Sigmoid colon (tissue), 4 donors: Measurements from ENCODE around the gene XAF1.

Experiments
- POLR2A ChIP-seq, 2 donors: fragments of 450-650 bp; IDR thresholded peaks; one replicate each; pipeline ENCODE4 v1.6.1; 2016; ENCODE audit warnings: antibody characterized with exemption in 2 of 2, mild to moderate bottlenecking in 2 of 2, moderate library complexity in 2 of 2
- POLR2AphosphoS5 ChIP-seq, 4 donors: sonication (generic); formaldehyde crosslinking; IDR thresholded peaks; one replicate each; pipeline ENCODE4 v1.6.1; 2017; ENCODE audit warnings: antibody characterized with exemption in 4 of 4
- TF ChIP-seq, protein P1 (sequence below), 4 experiments: fragments of 450-650 bp in 3 of 4; fragments of 200-600 bp in 1 of 4; IDR thresholded peaks; one replicate each; pipeline ENCODE4 v1.5.1; 2016 to 2019; ENCODE audit warnings: antibody characterized with exemption in 4 of 4, mild to moderate bottlenecking in 3 of 4, moderate library complexity in 2 of 4

DNA sequence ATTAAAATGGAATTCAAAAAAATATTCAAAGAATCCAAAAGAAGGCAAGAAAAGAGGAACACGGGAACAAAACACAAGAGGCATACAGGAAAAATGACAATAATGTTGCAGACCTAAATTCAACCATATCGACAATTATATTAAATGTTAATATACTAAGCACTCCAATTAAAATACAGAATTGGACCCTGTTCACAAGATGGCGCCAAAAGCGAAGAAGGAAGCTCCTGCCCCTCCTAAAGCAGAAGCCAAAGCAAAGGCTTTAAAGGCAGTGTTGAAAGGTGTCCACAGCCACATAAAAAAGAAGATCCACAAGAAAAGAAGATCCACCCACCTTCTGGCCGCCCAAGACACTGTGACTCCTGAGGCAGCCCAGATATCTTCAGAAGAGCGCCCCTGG lies 6.3 kb upstream of the XAF1 start:
- TF ChIP-seq, protein P1, sequence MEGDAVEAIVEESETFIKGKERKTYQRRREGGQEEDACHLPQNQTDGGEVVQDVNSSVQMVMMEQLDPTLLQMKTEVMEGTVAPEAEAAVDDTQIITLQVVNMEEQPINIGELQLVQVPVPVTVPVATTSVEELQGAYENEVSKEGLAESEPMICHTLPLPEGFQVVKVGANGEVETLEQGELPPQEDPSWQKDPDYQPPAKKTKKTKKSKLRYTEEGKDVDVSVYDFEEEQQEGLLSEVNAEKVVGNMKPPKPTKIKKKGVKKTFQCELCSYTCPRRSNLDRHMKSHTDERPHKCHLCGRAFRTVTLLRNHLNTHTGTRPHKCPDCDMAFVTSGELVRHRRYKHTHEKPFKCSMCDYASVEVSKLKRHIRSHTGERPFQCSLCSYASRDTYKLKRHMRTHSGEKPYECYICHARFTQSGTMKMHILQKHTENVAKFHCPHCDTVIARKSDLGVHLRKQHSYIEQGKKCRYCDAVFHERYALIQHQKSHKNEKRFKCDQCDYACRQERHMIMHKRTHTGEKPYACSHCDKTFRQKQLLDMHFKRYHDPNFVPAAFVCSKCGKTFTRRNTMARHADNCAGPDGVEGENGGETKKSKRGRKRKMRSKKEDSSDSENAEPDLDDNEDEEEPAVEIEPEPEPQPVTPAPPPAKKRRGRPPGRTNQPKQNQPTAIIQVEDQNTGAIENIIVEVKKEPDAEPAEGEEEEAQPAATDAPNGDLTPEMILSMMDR (IDR thresholded peaks at IDR 0.05) = no peak
- TF ChIP-seq POLR2A (IDR thresholded peaks at IDR 0.05) (no peak), POLR2AphosphoS5 (IDR thresholded peaks at IDR 0.05) (no peak)
